DND-41 (cell line): ENCODE results near the gene XRCC6.

Experiments
- EZH2 ChIP-seq: IDR thresholded peaks from 3 replicates; pipeline ENCODE4 v1.6.1; 2012; ENCODE audit warnings: borderline replicate concordance, low read depth, mild to moderate bottlenecking, moderate library complexity, low read length, inconsistent platforms; ENCODE audit not compliant: severe bottlenecking
- TF ChIP-seq, protein P1 (sequence below): IDR thresholded peaks from 2 replicates; pipeline ENCODE4 v1.5.1; 2012; ENCODE audit warnings: borderline replicate concordance, low read length, moderate library complexity, mild to moderate bottlenecking; ENCODE audit not compliant: poor library complexity, severe bottlenecking; ENCODE audit errors: extremely low read depth

DNA sequence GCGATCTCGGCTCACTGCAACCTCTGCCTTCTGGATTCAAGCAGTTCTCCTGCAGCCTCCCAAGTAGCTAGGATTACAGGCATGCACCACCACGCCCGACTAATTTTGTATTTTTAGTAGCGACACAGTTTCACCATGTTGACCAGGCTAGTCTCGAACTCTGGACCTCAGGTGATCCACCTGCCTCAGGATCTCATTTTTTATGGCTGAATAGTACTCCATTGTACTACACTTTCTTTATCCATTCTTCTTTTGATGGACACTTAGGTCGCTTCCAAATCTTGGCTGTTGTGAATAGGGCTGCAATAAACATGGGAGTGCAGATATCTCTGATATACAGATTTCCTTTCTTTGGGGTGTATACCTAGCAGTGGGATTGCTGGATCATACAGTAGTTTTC is 20.8 kb downstream of the XRCC6 start:
- TF ChIP-seq, protein P1, sequence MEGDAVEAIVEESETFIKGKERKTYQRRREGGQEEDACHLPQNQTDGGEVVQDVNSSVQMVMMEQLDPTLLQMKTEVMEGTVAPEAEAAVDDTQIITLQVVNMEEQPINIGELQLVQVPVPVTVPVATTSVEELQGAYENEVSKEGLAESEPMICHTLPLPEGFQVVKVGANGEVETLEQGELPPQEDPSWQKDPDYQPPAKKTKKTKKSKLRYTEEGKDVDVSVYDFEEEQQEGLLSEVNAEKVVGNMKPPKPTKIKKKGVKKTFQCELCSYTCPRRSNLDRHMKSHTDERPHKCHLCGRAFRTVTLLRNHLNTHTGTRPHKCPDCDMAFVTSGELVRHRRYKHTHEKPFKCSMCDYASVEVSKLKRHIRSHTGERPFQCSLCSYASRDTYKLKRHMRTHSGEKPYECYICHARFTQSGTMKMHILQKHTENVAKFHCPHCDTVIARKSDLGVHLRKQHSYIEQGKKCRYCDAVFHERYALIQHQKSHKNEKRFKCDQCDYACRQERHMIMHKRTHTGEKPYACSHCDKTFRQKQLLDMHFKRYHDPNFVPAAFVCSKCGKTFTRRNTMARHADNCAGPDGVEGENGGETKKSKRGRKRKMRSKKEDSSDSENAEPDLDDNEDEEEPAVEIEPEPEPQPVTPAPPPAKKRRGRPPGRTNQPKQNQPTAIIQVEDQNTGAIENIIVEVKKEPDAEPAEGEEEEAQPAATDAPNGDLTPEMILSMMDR = no peak
- TF ChIP-seq EZH2 = no peak
